ENCODE data around the gene NDC1.
"Not testable (repeated sequence)": the region's sequence is repeated elsewhere in the genome, so short reads cannot be mapped to it uniquely, and the experiment has no call there.

The NDC1 gene

GRCh38 chr1:53760497-53760896 lies 77.6 kb downstream of the NDC1 start:
- DNase-seq, result not testable (repeated sequence)

GRCh38 chr1:53755874-53756273 lies 82.2 kb downstream of the NDC1 start:
- no peak for DNase-seq

GRCh38 chr1:53754484-53755312 lies 83.4 kb downstream of the NDC1 start:
- DNase-seq, result no peak

GRCh38 chr1:53752281-53752680 lies 85.8 kb downstream of the NDC1 start:
- no peak for DNase-seq

- no peak for DNase-seq
These were observed 90.3 kb downstream of the NDC1 start for GRCh38 chr1:53747841-53748240.

- no peak for DNase-seq
These were observed 97.4 kb downstream of the NDC1 start for GRCh38 chr1:53740621-53741105.

GRCh38 chr1:53739109-53739681 lies 98.9 kb downstream of the NDC1 start, which contains the start of gene GLIS1:
Gene GLIS1, minus strand, starts transcription at chr1:53739164. Its CDS starts 1,100 bp downstream, at chr1:53738064.
- DNase-seq, result no peak

- no peak for DNase-seq
These were observed 99.6 kb downstream of the NDC1 start for GRCh38 chr1:53738205-53739108.

GRCh38 chr1:53737648-53738204 lies 100.4 kb downstream of the NDC1 start:
- DNase-seq, result no peak

- DNase-seq, result no peak
These were observed 101.8 kb downstream of the NDC1 start for GRCh38 chr1:53736290-53736689.

- no peak for DNase-seq
These were observed 102.4 kb downstream of the NDC1 start for GRCh38 chr1:53735681-53736080.

GRCh38 chr1:53735261-53735660 lies 102.8 kb downstream of the NDC1 start:
- no peak for DNase-seq

GRCh38 chr1:53734650-53735211 lies 103.4 kb downstream of the NDC1 start:
- DNase-seq, result no peak

- no peak for DNase-seq
These were observed 104.0 kb downstream of the NDC1 start for GRCh38 chr1:53733975-53734649.

- no peak for DNase-seq
These were observed 104.6 kb downstream of the NDC1 start for GRCh38 chr1:53733447-53733931.

- no peak for DNase-seq
These were observed 105.2 kb downstream of the NDC1 start for GRCh38 chr1:53732912-53733317.

GRCh38 chr1:53732409-53732808 lies 105.7 kb downstream of the NDC1 start:
- DNase-seq, result no peak

- DNase-seq, result no peak
These were observed 106.3 kb downstream of the NDC1 start for GRCh38 chr1:53731779-53732305.

- no peak for DNase-seq
These were observed 107.0 kb downstream of the NDC1 start for GRCh38 chr1:53731043-53731600.

- no peak for DNase-seq
These were observed 107.8 kb downstream of the NDC1 start for GRCh38 chr1:53730224-53730865.

Data from activated CD4-positive, alpha-beta T cell treated with anti-CD3 and anti-CD28 coated beads, Interleukin-2, amount 50 U/mL, for 4 hours (primary cell).